HepG2 (cell line): ENCODE results near the gene CGREF1. TPM values are rescaled to one million over a fixed set of nuclear protein-coding genes. Genes with fewer than 3 reads are reported as not detected.

ENCODE experiments used
- EED ChIP-seq: sonication (generic); formaldehyde crosslinking; IDR thresholded peaks from 2 replicates; pipeline ENCODE4 v1.5.0; 2020; ENCODE audit warnings: mild to moderate bottlenecking, missing genetic modification reagents
- MXD4 ChIP-seq: IDR thresholded peaks from 2 replicates; pipeline ENCODE4 v1.6.1; 2016; ENCODE audit warnings: mild to moderate bottlenecking, missing biosample characterization, missing genetic modification reagents
- MZF1 ChIP-seq: sonication (generic); formaldehyde crosslinking; IDR thresholded peaks from 2 replicates; pipeline ENCODE4 v1.8.1; 2023; ENCODE audit warnings: mild to moderate bottlenecking, missing genetic modification reagents, borderline replicate concordance
- NCOR1 ChIP-seq: fragments of 200-600 bp; sonication (generic); IDR thresholded peaks from 2 replicates; pipeline ENCODE4 v1.7.0; 2017; ENCODE audit warnings: antibody characterized with exemption, low read length, borderline replicate concordance
- RFX1 ChIP-seq: fragments of 450-650 bp; IDR thresholded peaks from 2 replicates; pipeline ENCODE4 v1.6.1; 2017
- RFX5 ChIP-seq: IDR thresholded peaks from 2 replicates; pipeline ENCODE4 v1.6.1; 2011; ENCODE audit warnings: low read depth, low read length, improper control_type of control experiment
- TMF1 ChIP-seq: sonication (generic); formaldehyde crosslinking; IDR thresholded peaks from 2 replicates; pipeline ENCODE4 v1.8.1; 2022; ENCODE audit warnings: low read depth, missing genetic modification reagents
- TSC22D2 ChIP-seq: sonication (generic); formaldehyde crosslinking; IDR thresholded peaks from 2 replicates; pipeline ENCODE4 v1.5.1; 2020; ENCODE audit warnings: missing genetic modification reagents, mild to moderate bottlenecking, borderline replicate concordance
- ZFP36L2 ChIP-seq: sonication (generic); formaldehyde crosslinking; IDR thresholded peaks from 2 replicates; pipeline ENCODE4 v1.4.0; 2020; ENCODE audit warnings: missing genetic modification reagents
- ZNF17 ChIP-seq: sonication (generic); formaldehyde crosslinking; IDR thresholded peaks from 2 replicates; pipeline ENCODE4 v1.5.0; 2020; ENCODE audit warnings: mild to moderate bottlenecking, missing genetic modification reagents
- ZNF326 ChIP-seq: sonication (generic); formaldehyde crosslinking; IDR thresholded peaks from 2 replicates; pipeline ENCODE4 v1.4.0; 2020; ENCODE audit warnings: missing genetic modification reagents, borderline replicate concordance
- ZNF333 ChIP-seq: sonication (generic); formaldehyde crosslinking; IDR thresholded peaks from 2 replicates; pipeline ENCODE4 v1.4.0; 2020; ENCODE audit warnings: mild to moderate bottlenecking, missing genetic modification reagents, borderline replicate concordance
- ZNF552 ChIP-seq: sonication (generic); formaldehyde crosslinking; IDR thresholded peaks from 2 replicates; pipeline ENCODE4 v1.9.0; 2022; ENCODE audit warnings: missing genetic modification reagents, mild to moderate bottlenecking, borderline replicate concordance
- ZNF589 ChIP-seq: sonication (generic); formaldehyde crosslinking; conservative IDR thresholded peaks from 2 replicates; pipeline ENCODE4 v1.8.0; 2022; ENCODE audit warnings: mild to moderate bottlenecking, moderate library complexity, missing genetic modification reagents
- polyA plus RNA-seq, 8 experiments: library from polyadenylated mRNA; depleted of rRNA in 3 of 8; stranded (reverse) in 7 of 8; unstranded in 1 of 8; fragments of >200 nt; fragmentation: Illumina TruSeq in 4 of 8; extraction: Trizol in 4 of 8; gene quantifications; 2 replicates each; pipeline versions ENCODE4 v1.2.1 to v1.2.3, GENCODE V29; 2011 to 2016; ENCODE audit warnings: low read depth in 4 of 8, missing spikeins in 1 of 8, mixed read lengths in 1 of 8; ENCODE audit not compliant: insufficient read depth in 1 of 8
- total RNA-seq, 5 experiments: library from RNA; depleted of rRNA; stranded (reverse); fragments of >200 nt; fragmentation: Illumina TruSeq; extraction: Trizol; gene quantifications; 2 replicates each; pipeline ENCODE4 v1.2.3, GENCODE V29; 2016; ENCODE audit warnings: low read depth in 1 of 5
- TF ChIP-seq, protein P1 (sequence below): sonication (generic); formaldehyde crosslinking; IDR thresholded peaks from 2 replicates; pipeline ENCODE4 v1.5.0; 2020; ENCODE audit warnings: missing genetic modification reagents, mild to moderate bottlenecking, borderline replicate concordance
- TF ChIP-seq, protein P2 (sequence below): sonication (generic); formaldehyde crosslinking; IDR thresholded peaks from 2 replicates; pipeline ENCODE4 v1.4.0; 2020; ENCODE audit warnings: missing genetic modification reagents, borderline replicate concordance
- TF ChIP-seq, protein P3 (sequence below): sonication (generic); formaldehyde crosslinking; IDR thresholded peaks from 2 replicates; pipeline ENCODE4 v1.8.0; 2022; ENCODE audit warnings: missing genetic modification reagents, low read depth, mild to moderate bottlenecking, borderline replicate concordance
- TF ChIP-seq, protein P4 (sequence below): conservative IDR thresholded peaks from 2 replicates; pipeline ENCODE4 v1.6.1; 2018; ENCODE audit warnings: missing genetic modification reagents
- TF ChIP-seq, protein P5 (sequence below): sonication (generic); formaldehyde crosslinking; IDR thresholded peaks from 2 replicates; pipeline ENCODE4 v1.8.0; 2022; ENCODE audit warnings: low read depth, missing genetic modification reagents

Gene CGREF1
- total and polyA plus RNA-seq, 2 of the 13 experiments (the other 11 are each of a cell fraction or from before 2014, with no cell fraction given): 13.9 to 23.4 TPM

DNA sequence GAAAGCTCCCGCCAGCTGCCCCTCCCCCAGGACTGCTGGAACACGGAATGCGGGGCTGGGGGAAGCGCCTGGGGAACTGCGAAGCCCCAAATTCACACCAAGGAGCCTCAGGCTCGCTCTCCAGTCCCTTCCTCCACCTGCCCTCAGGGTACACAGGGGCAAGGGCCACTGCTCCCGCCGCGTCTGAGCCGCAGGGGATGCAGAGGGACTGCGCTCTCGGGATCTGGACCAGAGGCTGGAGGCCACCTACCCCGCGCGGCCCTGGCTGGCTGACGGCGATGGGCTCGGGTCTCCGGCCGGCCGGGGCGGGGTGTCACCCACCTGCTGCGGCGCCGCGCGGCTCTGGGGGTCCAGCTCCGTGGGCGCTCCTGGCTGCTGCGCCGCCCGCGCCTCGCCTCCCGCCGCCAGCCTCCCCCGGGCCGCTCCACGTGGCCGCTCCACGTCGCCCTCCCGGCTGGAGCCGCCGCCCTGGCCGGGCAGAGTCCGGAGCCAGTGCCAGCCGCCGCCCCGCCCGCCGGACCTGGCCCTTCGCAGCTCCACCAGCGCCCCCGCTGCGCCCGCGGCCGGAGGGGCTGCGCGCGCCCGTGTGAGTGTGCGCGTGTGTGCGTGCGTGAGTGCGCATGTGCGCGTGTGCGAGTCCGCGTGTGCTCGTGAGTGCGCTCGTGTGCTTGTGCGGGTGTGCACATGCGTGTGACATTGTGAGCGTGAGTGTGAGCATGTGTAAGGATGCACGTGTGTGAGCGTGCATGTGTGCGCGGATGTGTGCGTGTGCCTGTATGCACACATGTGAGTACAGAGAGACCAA lies at the start of gene CGREF1 (continued):
- TF ChIP-seq, protein P1, sequence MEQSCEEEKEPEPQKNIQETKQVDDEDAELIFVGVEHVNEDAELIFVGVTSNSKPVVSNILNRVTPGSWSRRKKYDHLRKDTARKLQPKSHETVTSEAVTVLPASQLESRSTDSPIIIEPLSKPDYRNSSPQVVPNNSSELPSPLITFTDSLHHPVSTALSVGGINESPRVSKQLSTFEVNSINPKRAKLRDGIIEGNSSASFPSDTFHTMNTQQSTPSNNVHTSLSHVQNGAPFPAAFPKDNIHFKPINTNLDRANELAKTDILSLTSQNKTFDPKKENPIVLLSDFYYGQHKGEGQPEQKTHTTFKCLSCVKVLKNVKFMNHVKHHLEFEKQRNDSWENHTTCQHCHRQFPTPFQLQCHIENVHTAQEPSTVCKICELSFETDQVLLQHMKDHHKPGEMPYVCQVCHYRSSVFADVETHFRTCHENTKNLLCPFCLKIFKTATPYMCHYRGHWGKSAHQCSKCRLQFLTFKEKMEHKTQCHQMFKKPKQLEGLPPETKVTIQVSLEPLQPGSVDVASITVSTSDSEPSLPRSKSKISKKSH (CRISPR knock-in tag): 0 out of 2 replicates have a peak, but pooled peaks have one; percentile 18
- no peak for TF ChIP-seq EED
- TF ChIP-seq, protein P2, sequence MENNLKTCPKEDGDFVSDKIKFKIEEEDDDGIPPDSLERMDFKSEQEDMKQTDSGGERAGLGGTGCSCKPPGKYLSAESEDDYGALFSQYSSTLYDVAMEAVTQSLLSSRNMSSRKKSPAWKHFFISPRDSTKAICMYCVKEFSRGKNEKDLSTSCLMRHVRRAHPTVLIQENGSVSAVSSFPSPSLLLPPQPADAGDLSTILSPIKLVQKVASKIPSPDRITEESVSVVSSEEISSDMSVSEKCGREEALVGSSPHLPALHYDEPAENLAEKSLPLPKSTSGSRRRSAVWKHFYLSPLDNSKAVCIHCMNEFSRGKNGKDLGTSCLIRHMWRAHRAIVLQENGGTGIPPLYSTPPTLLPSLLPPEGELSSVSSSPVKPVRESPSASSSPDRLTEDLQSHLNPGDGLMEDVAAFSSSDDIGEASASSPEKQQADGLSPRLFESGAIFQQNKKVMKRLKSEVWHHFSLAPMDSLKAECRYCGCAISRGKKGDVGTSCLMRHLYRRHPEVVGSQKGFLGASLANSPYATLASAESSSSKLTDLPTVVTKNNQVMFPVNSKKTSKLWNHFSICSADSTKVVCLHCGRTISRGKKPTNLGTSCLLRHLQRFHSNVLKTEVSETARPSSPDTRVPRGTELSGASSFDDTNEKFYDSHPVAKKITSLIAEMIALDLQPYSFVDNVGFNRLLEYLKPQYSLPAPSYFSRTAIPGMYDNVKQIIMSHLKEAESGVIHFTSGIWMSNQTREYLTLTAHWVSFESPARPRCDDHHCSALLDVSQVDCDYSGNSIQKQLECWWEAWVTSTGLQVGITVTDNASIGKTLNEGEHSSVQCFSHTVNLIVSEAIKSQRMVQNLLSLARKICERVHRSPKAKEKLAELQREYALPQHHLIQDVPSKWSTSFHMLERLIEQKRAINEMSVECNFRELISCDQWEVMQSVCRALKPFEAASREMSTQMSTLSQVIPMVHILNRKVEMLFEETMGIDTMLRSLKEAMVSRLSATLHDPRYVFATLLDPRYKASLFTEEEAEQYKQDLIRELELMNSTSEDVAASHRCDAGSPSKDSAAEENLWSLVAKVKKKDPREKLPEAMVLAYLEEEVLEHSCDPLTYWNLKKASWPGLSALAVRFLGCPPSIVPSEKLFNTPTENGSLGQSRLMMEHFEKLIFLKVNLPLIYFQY (CRISPR knock-in tag): no peak
- no peak for TF ChIP-seq TSC22D2
- peak; percentile 87; the same call in 1 of the 2 replicates for TF ChIP-seq ZNF333 (CRISPR knock-in tag)
- no peak for TF ChIP-seq ZNF17 (CRISPR knock-in tag)
- no peak for TF ChIP-seq RFX5
- no peak for TF ChIP-seq RFX1
- no peak for TF ChIP-seq ZNF326 (CRISPR knock-in tag)
- no peak for TF ChIP-seq NCOR1
- TF ChIP-seq, protein P3, sequence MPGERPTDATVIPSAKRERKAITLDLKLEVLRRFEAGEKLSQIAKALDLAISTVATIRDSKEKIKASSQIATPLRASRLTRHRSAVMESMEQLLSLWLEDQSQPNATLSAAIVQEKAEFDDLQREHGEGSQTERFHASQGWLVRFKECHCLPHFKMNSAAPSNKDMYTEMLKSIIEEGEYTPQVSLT (CRISPR knock-in tag): no peak
- TF ChIP-seq, protein P4, sequence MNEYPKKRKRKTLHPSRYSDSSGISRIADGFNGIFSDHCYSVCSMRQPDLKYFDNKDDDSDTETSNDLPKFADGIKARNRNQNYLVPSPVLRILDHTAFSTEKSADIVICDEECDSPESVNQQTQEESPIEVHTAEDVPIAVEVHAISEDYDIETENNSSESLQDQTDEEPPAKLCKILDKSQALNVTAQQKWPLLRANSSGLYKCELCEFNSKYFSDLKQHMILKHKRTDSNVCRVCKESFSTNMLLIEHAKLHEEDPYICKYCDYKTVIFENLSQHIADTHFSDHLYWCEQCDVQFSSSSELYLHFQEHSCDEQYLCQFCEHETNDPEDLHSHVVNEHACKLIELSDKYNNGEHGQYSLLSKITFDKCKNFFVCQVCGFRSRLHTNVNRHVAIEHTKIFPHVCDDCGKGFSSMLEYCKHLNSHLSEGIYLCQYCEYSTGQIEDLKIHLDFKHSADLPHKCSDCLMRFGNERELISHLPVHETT: peak; percentile 48; the same call in 1 of the 2 replicates
- TF ChIP-seq ZFP36L2: no peak
- TF ChIP-seq MZF1 (CRISPR knock-in tag): no peak
- TF ChIP-seq ZNF589 (CRISPR knock-in tag): no peak
- no peak; the same call in 1 of the 2 replicates for TF ChIP-seq MXD4
- TF ChIP-seq ZNF552 (CRISPR knock-in tag): no peak
- TF ChIP-seq, protein P5, sequence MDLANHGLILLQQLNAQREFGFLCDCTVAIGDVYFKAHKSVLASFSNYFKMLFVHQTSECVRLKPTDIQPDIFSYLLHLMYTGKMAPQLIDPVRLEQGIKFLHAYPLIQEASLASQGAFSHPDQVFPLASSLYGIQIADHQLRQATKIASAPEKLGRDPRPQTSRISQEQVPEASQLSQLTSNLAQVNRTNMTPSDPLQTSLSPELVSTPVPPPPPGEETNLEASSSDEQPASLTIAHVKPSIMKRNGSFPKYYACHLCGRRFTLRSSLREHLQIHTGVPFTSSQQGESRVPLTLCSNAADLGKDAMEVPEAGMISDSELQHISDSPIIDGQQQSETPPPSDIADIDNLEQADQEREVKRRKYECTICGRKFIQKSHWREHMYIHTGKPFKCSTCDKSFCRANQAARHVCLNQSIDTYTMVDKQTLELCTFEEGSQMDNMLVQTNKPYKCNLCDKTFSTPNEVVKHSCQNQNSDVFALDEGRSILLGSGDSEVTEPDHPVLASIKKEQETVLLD: peak; percentile 65; the same call in 1 of the 2 replicates
- TF ChIP-seq TMF1: no peak; the same call in 1 of the 2 replicates
